H1 (cell line): ENCODE measurements around the gene AHNAK2. TPM values are rescaled to one million over a fixed set of nuclear protein-coding genes. Genes with fewer than 3 reads are reported as not detected.

Experiments used
- CHD1 ChIP-seq: IDR thresholded peaks from 2 replicates; pipeline ENCODE4 v1.6.1; 2012; ENCODE audit warnings: low read depth, low read length, improper control_type of control experiment
- CHD7 ChIP-seq: fragments of 300-600 bp; sonication (generic); IDR thresholded peaks from 2 replicates; pipeline ENCODE4 v1.7.1; 2012; ENCODE audit warnings: low read length, moderate library complexity, mild to moderate bottlenecking, inconsistent platforms; ENCODE audit not compliant: insufficient replicate concordance
- GTF2F1 ChIP-seq: IDR thresholded peaks from 2 replicates; pipeline ENCODE4 v1.6.1; 2012; ENCODE audit warnings: low read depth, low read length, improper control_type of control experiment, borderline replicate concordance
- HDAC6 ChIP-seq: IDR thresholded peaks from one replicate; pipeline ENCODE4 v1.7.1; 2012; ENCODE audit warnings: low read depth, mild to moderate bottlenecking, inconsistent platforms, low read length, moderate library complexity
- JUN ChIP-seq: IDR thresholded peaks from 2 replicates; pipeline ENCODE4 v1.6.1; 2011; ENCODE audit warnings: low read depth, mild to moderate bottlenecking, improper control_type of control experiment, low read length
- RFX5 ChIP-seq: IDR thresholded peaks from 2 replicates; pipeline ENCODE4 v1.6.1; 2011; ENCODE audit warnings: low read depth, low read length, improper control_type of control experiment, borderline replicate concordance
- SIRT6 ChIP-seq: IDR thresholded peaks from one replicate; pipeline ENCODE4 v1.7.1; 2012; ENCODE audit warnings: low read length, inconsistent platforms
- USF2 ChIP-seq: IDR thresholded peaks from 2 replicates; pipeline ENCODE4 v1.6.1; 2011; ENCODE audit warnings: low read length, improper control_type of control experiment
- polyA plus RNA-seq, 7 experiments: library from polyadenylated mRNA; depleted of rRNA in 3 of 7; stranded (reverse) in 5 of 7; unstranded in 2 of 7; fragments of >200 nt in 5 of 7; fragments of 200-250 nt in 2 of 7; gene quantifications; 1 replicate in 5 of 7; 2 replicates in 1 of 7; 4 replicates in 1 of 7; pipeline versions ENCODE4 v1.2.1 to v1.2.3, GENCODE V29; 2011 to 2013; ENCODE audit warnings: missing spikeins in 2 of 7, mixed read lengths in 2 of 7
- total RNA-seq: library from RNA; stranded (reverse); fragmentation: NEBNext Ultra II Directional; extraction: Animal tissue kit (Norgen Biotek cat#: 25700); gene quantifications from 2 replicates; pipeline ENCODE4 v1.2.1, GENCODE V29; 2021

Gene AHNAK2
- total and polyA plus RNA-seq, 2 of the 8 experiments (the other 6 are each of a cell fraction or from before 2014, with no cell fraction given), result 0.95 to 2.0 TPM

- TF ChIP-seq CHD7 (no peak), HDAC6 (no peak), GTF2F1 (no peak), USF2 (no peak), SIRT6 (no peak), RFX5 (no peak), CHD1 (no peak), JUN (no peak)
- TF ChIP-seq, all 59 proteins: peak for 0
Observed at GRCh38 chr14:104953097-104953496, 25.1 kb downstream of the AHNAK2 start (continued).
